NCI-H1048 (cell line): Measurements from ENCODE around the gene FCN2.

Experiments
- DNase-seq: peaks from one replicate; lab custom pipeline; 2025; lab: John Stamatoyannopoulos, UW

The FCN2 gene

GRCh38 chr9:134880484-134881312 lies at the start of gene FCN2:
TSS of gene FCN2 (plus strand) at chr9:134880810. CDS start at chr9:134880822, 12 bp downstream.
- no peak for DNase-seq

GRCh38 chr9:134830926-134831720 lies 49.5 kb upstream of the FCN2 start:
- DNase-seq = no peak

GRCh38 chr9:134832471-134832870 lies 48.1 kb upstream of the FCN2 start:
- DNase-seq = no peak

- no peak for DNase-seq
Measured at GRCh38 chr9:134833294-134833880, 47.2 kb upstream of the FCN2 start.

- DNase-seq = no peak
Measured at GRCh38 chr9:134834217-134834956, 46.2 kb upstream of the FCN2 start.

- DNase-seq = no peak
Measured at GRCh38 chr9:134834957-134835419, 45.6 kb upstream of the FCN2 start.

GRCh38 chr9:134835448-134835847 lies 45.2 kb upstream of the FCN2 start:
- no peak for DNase-seq

- DNase-seq = no peak
Measured at GRCh38 chr9:134835987-134836386, 44.6 kb upstream of the FCN2 start.

- DNase-seq = no peak
Measured at GRCh38 chr9:134836406-134836970, 44.1 kb upstream of the FCN2 start.

- no peak for DNase-seq
Measured at GRCh38 chr9:134837529-134837928, 43.1 kb upstream of the FCN2 start.

- no peak for DNase-seq
Measured at GRCh38 chr9:134838651-134839454, 41.8 kb upstream of the FCN2 start.

- no peak for DNase-seq
Measured at GRCh38 chr9:134839455-134840125, 41.0 kb upstream of the FCN2 start.

GRCh38 chr9:134840511-134840910 lies 40.1 kb upstream of the FCN2 start:
- DNase-seq = no peak

GRCh38 chr9:134841180-134841904 lies 39.3 kb upstream of the FCN2 start:
- no peak for DNase-seq

- no peak for DNase-seq
Measured at GRCh38 chr9:134842321-134842720, 38.3 kb upstream of the FCN2 start.

GRCh38 chr9:134843740-134844139 lies 36.9 kb upstream of the FCN2 start:
- no peak for DNase-seq

- DNase-seq = no peak
Measured at GRCh38 chr9:134844821-134845220, 35.8 kb upstream of the FCN2 start.

GRCh38 chr9:134846187-134846586 lies 34.4 kb upstream of the FCN2 start:
- DNase-seq = no peak

- no peak for DNase-seq
Measured at GRCh38 chr9:134846699-134847098, 33.9 kb upstream of the FCN2 start.

GRCh38 chr9:134847138-134847537 lies 33.5 kb upstream of the FCN2 start:
- DNase-seq = no peak
